ENCODE results near the gene PMM1. TPM values are rescaled to one million over a fixed set of nuclear protein-coding genes. Genes with fewer than 3 reads are reported as not detected.

Gene PMM1
- total and polyA plus RNA-seq, 2 donors from 2014 or later = 36.4 to 127 TPM

DNA sequence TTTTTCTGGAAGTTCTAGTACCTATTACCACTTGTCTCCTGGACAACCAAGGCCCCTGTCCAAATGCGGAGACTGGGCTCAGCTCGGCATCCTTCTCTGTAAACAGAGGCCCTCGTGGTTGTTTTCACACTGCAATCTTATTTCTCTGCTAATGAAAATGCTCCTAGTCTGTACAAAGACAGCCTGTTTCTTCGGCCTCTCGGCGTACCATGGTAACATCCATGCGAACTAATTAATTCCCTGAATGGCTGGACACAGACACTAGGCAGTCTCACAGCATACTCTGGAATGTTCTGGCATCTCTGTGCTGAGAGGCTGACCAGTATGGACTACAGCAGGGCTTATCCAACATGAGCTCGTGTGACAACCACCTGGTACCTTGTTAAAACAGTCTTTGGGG is 51.1 kb downstream of the PMM1 start:
- peaks cover 0 to 5% (median 2%) of the 10 kb centered on the region in 3 donors for H3K36me3 ChIP-seq (ENCODE audit: control insufficient read depth in 2 of 3, insufficient read depth in 3 of 3, low read length in 3 of 3)
- no peaks in the 10 kb centered on the region for H3K9me3 ChIP-seq (ENCODE audit: control insufficient read depth in 2 of 3, insufficient read depth in 1 of 3, low read length in 3 of 3)
- no peak overlapping the region for H3K27ac ChIP-seq (ENCODE audit: low read depth in 2 of 2, low read length in 2 of 2)
- no peaks in the 10 kb centered on the region for H3K27me3 ChIP-seq (ENCODE audit: control insufficient read depth, insufficient read depth, low read length)
- DNase-seq = no peak
- intact Hi-C loops (cut with DNase I) = no loop called here
- no peak overlapping the region for H3K9ac ChIP-seq (ENCODE audit: low read length in 3 of 3)
- no peak for TF ChIP-seq CTCF (IDR thresholded peaks at IDR 0.05; ENCODE audit: borderline replicate concordance, extremely low read depth, insufficient read depth)
- H3K4me3 ChIP-seq (ENCODE audit: low read length in 3 of 3) = no peak overlapping the region
- FAIRE-seq = no peak
- peaks cover 0 to 8% (median 0%) of the 10 kb centered on the region in 3 donors for H3K4me1 ChIP-seq (ENCODE audit: control insufficient read depth in 2 of 3, insufficient read depth in 2 of 3, low read depth in 1 of 3, low read length in 3 of 3)

GRCh38 chr22:41537203-41537602 is 52.4 kb downstream of the PMM1 start:
- H3K4me3 ChIP-seq (ENCODE audit: low read length in 3 of 3) = no peak overlapping the region
- H3K9me3 ChIP-seq (ENCODE audit: control insufficient read depth in 2 of 3, insufficient read depth in 1 of 3, low read length in 3 of 3) = no peaks in the 10 kb centered on the region
- TF ChIP-seq CTCF (IDR thresholded peaks at IDR 0.05; ENCODE audit: borderline replicate concordance, extremely low read depth, insufficient read depth) = no peak
- DNase-seq (no peak), FAIRE-seq (no peak)
- H3K27me3 ChIP-seq (ENCODE audit: control insufficient read depth, insufficient read depth, low read length) = no peaks in the 10 kb centered on the region
- intact Hi-C loops (cut with DNase I) = no loop called here
- H3K36me3 ChIP-seq (ENCODE audit: control insufficient read depth in 2 of 3, insufficient read depth in 3 of 3, low read length in 3 of 3) = peaks cover 0 to 5% (median 2%) of the 10 kb centered on the region in 3 donors
- H3K27ac ChIP-seq (ENCODE audit: low read depth in 2 of 2, low read length in 2 of 2) = no peak overlapping the region
- H3K4me1 ChIP-seq (ENCODE audit: control insufficient read depth in 2 of 3, insufficient read depth in 2 of 3, low read depth in 1 of 3, low read length in 3 of 3) = peaks cover 0 to 10% (median 0%) of the 10 kb centered on the region in 3 donors
- H3K9ac ChIP-seq (ENCODE audit: low read length in 3 of 3) = no peak overlapping the region

GRCh38 chr22:41535244-41535643 is 54.4 kb downstream of the PMM1 start:
- H3K9ac ChIP-seq (ENCODE audit: low read length in 3 of 3) = no peak overlapping the region
- intact Hi-C loops (cut with DNase I) = no loop called here
- no peak overlapping the region for H3K27ac ChIP-seq (ENCODE audit: low read depth in 2 of 2, low read length in 2 of 2)
- DNase-seq (no peak), FAIRE-seq (no peak)
- no peaks in the 10 kb centered on the region for H3K9me3 ChIP-seq (ENCODE audit: control insufficient read depth in 2 of 3, insufficient read depth in 1 of 3, low read length in 3 of 3)
- H3K27me3 ChIP-seq (ENCODE audit: control insufficient read depth, insufficient read depth, low read length) = no peaks in the 10 kb centered on the region
- H3K4me1 ChIP-seq (ENCODE audit: control insufficient read depth in 2 of 3, insufficient read depth in 2 of 3, low read depth in 1 of 3, low read length in 3 of 3) = peaks cover 0 to 10% (median 0%) of the 10 kb centered on the region in 3 donors
- no peak overlapping the region for H3K4me3 ChIP-seq (ENCODE audit: low read length in 3 of 3)
- TF ChIP-seq CTCF (IDR thresholded peaks at IDR 0.05; ENCODE audit: borderline replicate concordance, extremely low read depth, insufficient read depth) = no peak
- peaks cover 0 to 22% (median 6%) of the 10 kb centered on the region in 3 donors for H3K36me3 ChIP-seq (ENCODE audit: control insufficient read depth in 2 of 3, insufficient read depth in 3 of 3, low read length in 3 of 3)

DNA sequence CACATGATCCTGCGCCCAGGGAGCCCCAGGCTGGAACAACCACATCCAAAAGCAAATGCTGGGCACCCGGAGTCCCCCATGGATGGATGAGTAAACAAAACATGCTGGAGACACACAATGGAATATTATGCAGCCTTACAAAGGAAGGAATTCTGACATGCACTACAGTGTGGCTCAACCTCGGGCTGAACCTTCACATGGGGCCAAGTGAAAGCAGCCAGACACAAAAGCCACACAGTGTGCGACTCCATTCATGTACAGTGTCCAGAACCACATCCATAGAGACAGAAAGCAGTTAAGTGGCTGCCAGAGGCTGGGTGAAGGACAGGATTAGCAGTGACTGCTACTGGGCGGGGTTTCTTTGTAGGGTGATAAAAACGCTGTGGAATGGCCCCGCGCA is 55.4 kb downstream of the PMM1 start:
- H3K27me3 ChIP-seq (ENCODE audit: control insufficient read depth, insufficient read depth, low read length) = no peaks in the 10 kb centered on the region
- no peak overlapping the region for H3K9ac ChIP-seq (ENCODE audit: low read length in 3 of 3)
- FAIRE-seq = no peak
- H3K4me1 ChIP-seq (ENCODE audit: control insufficient read depth in 2 of 3, insufficient read depth in 2 of 3, low read depth in 1 of 3, low read length in 3 of 3) = peaks cover 0 to 10% (median 0%) of the 10 kb centered on the region in 3 donors
- no peaks in the 10 kb centered on the region for H3K9me3 ChIP-seq (ENCODE audit: control insufficient read depth in 2 of 3, insufficient read depth in 1 of 3, low read length in 3 of 3)
- intact Hi-C loops (cut with DNase I) = no loop called here
- H3K4me3 ChIP-seq (ENCODE audit: low read length in 3 of 3) = no peak overlapping the region
- TF ChIP-seq CTCF (IDR thresholded peaks at IDR 0.05; ENCODE audit: borderline replicate concordance, extremely low read depth, insufficient read depth) = no peak
- H3K27ac ChIP-seq (ENCODE audit: low read depth in 2 of 2, low read length in 2 of 2) = no peak overlapping the region
- peaks cover 0 to 20% (median 9%) of the 10 kb centered on the region in 3 donors for H3K36me3 ChIP-seq (ENCODE audit: control insufficient read depth in 2 of 3, insufficient read depth in 3 of 3, low read length in 3 of 3)
- no peak for DNase-seq
